Keratinocyte (primary cell): Measurements from ENCODE around the gene RSPH9.

Experiments
- EZH2 ChIP-seq: IDR thresholded peaks from one replicate; pipeline ENCODE4 v1.6.1; 2012; ENCODE audit warnings: inconsistent platforms, mild to moderate bottlenecking, low read length, moderate library complexity
- TF ChIP-seq, protein P1 (sequence below), 3 experiments: IDR thresholded peaks in 1 of 3; conservative IDR thresholded peaks in 1 of 3; optimal IDR thresholded peaks in 1 of 3; 2 replicates in 2 of 3; 3 replicates in 1 of 3; pipeline versions ENCODE3 to v1.5.1; 2011; ENCODE audit warnings: low read length in 3 of 3, mild to moderate bottlenecking in 3 of 3, moderate library complexity in 2 of 3, control low read depth in 1 of 3, inconsistent platforms in 1 of 3; ENCODE audit not compliant: insufficient read depth in 2 of 3; ENCODE audit errors: extremely low read depth in 1 of 3

DNA sequence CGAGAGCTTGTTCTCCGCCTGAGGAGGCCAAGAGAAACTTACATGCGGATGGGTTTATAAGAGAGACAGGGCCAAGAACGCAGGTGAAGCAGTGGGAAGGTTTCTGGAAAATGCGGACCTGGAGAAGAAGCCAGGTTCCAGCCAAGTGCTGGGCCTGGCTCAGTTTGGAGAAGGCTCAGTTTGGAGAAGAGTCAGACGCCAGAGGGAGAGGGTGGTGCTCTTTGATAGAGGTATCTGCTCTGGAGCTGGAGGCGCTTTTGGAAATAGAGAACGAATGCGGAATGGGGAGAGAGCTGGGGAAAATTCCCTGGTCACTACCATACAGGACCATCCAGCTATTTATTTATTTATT, 753 bp downstream of the RSPH9 start:
- TF ChIP-seq, protein P1, sequence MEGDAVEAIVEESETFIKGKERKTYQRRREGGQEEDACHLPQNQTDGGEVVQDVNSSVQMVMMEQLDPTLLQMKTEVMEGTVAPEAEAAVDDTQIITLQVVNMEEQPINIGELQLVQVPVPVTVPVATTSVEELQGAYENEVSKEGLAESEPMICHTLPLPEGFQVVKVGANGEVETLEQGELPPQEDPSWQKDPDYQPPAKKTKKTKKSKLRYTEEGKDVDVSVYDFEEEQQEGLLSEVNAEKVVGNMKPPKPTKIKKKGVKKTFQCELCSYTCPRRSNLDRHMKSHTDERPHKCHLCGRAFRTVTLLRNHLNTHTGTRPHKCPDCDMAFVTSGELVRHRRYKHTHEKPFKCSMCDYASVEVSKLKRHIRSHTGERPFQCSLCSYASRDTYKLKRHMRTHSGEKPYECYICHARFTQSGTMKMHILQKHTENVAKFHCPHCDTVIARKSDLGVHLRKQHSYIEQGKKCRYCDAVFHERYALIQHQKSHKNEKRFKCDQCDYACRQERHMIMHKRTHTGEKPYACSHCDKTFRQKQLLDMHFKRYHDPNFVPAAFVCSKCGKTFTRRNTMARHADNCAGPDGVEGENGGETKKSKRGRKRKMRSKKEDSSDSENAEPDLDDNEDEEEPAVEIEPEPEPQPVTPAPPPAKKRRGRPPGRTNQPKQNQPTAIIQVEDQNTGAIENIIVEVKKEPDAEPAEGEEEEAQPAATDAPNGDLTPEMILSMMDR (optimal IDR thresholded peaks at IDR 0.05 in 1 of 3, IDR thresholded peaks at IDR 0.05 in 1 of 3, conservative IDR thresholded peaks at IDR 0.05 in 1 of 3; ENCODE audit: extremely low read depth in 1 of 3, insufficient read depth in 2 of 3, low read length in 3 of 3) = no peak
- no peak for TF ChIP-seq EZH2
